ENCODE data around the gene TSPYL1.

The TSPYL1 gene

GRCh38 chr6:116239856-116240255, 39.9 kb downstream of the TSPYL1 start:
- Mint-ChIP-seq H3K9me3 (no peaks in the 10 kb centered on the region), H3K36me3 (peaks cover 8 to 22% of the 10 kb centered on the region in 2 donors), H3K27ac (no peak overlapping the region), H3K27me3 (no peaks in the 10 kb centered on the region), H3K4me3 (no peak overlapping the region), H3K4me1 (no peaks in the 10 kb centered on the region)
- DNase-seq (no peak), ATAC-seq (replicated peaks) (no peak)

DNA sequence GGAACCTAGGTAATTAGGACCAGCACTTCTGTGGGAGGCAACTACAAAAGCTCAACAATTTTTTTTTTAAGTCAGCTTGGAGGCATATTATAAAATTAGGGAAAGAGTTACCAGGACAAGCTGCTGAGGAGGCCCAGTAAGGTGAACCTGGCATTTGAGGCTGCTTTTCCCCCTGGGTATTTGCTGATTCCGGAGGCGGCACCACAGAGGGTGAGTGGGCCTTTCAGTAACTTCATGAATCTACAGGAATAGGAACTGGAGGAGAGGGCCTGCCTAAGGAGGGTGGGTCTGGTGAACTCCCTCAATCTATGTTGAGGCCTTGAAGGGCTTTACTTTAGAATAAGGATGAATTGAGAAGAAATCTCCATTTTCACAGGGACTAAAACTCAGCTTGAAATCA, 40.5 kb downstream of the TSPYL1 start:
- ATAC-seq (replicated peaks) (no peak), DNase-seq (no peak)
- peaks cover 8 to 22% of the 10 kb centered on the region in 2 donors for H3K36me3 Mint-ChIP-seq
- no peaks in the 10 kb centered on the region for H3K4me1 Mint-ChIP-seq
- H3K27me3 Mint-ChIP-seq = no peaks in the 10 kb centered on the region
- no peaks in the 10 kb centered on the region for H3K9me3 Mint-ChIP-seq
- no peak overlapping the region for H3K4me3 Mint-ChIP-seq
- H3K27ac Mint-ChIP-seq = no peak overlapping the region

DNA sequence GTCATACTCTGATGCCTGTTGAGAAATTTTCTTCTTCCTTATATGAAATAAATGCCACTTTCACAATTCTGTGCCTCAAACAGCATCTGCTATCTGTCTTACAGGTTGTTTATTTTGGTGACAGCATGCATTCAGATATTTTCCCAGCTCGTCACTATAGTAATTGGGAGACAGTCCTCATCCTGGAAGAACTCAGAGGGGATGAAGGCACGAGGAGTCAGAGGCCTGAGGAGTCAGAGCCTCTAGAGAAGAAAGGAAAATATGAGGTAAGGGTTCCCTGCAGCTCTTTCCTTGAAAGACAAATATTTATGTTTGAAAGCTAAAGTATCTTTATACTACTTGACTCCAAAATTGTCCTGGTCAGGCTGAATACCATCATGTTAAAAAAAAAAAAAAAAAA, 41.6 kb downstream of the TSPYL1 start:
- peak overlapping the region; percentile 7 for H3K27ac Mint-ChIP-seq
- peaks cover 6 to 22% of the 10 kb centered on the region in 2 donors for H3K36me3 Mint-ChIP-seq
- no peaks in the 10 kb centered on the region for H3K9me3 Mint-ChIP-seq
- ATAC-seq (replicated peaks) (no peak), DNase-seq (no peak)
- no peaks in the 10 kb centered on the region for H3K4me1 Mint-ChIP-seq
- H3K4me3 Mint-ChIP-seq = no peak overlapping the region
- H3K27me3 Mint-ChIP-seq = no peaks in the 10 kb centered on the region

DNA sequence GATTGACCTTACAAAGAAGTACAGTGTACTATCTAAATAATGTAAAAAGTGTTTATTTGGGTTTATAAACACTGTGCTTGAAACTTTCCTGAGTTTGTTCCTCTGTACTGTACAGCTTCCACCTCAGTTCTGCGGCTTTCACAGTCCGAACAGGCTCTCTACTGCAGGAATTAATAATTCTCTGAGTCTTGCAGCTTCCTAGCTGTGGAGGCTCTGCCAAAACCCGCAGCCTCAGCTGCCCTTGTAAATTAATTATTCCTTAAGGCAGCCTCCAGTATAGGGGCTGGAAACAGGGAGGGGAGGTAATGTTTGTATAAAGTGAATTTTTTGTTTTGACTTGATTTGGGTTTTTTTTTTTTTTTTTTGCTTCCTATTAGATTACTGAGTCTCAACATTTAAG, 45.0 kb downstream of the TSPYL1 start:
- Mint-ChIP-seq H3K9me3 (no peaks in the 10 kb centered on the region), H3K4me3 (no peak overlapping the region), H3K36me3 (peaks cover 10 to 21% of the 10 kb centered on the region in 2 donors), H3K4me1 (no peaks in the 10 kb centered on the region), H3K27me3 (no peaks in the 10 kb centered on the region), H3K27ac (no peak overlapping the region)
- DNase-seq = no peak
- no peak for ATAC-seq (replicated peaks)

GRCh38 chr6:116229287-116229913, 50.3 kb downstream of the TSPYL1 start:
- peaks cover 14 to 22% of the 10 kb centered on the region in 2 donors for H3K36me3 Mint-ChIP-seq
- no peaks in the 10 kb centered on the region for H3K4me1 Mint-ChIP-seq
- H3K27me3 Mint-ChIP-seq = no peaks in the 10 kb centered on the region
- ATAC-seq (replicated peaks) = no peak
- H3K4me3 Mint-ChIP-seq = no peak overlapping the region
- DNase-seq = no peak
- H3K9me3 Mint-ChIP-seq = no peaks in the 10 kb centered on the region
- no peak overlapping the region for H3K27ac Mint-ChIP-seq
